ENCODE data around the gene VANGL1. TPM values are rescaled to one million over a fixed set of nuclear protein-coding genes. Genes with fewer than 3 reads are reported as not detected.

Gene VANGL1
- total RNA-seq, 1 donor from 2014 or later, result 22.9 TPM

DNA sequence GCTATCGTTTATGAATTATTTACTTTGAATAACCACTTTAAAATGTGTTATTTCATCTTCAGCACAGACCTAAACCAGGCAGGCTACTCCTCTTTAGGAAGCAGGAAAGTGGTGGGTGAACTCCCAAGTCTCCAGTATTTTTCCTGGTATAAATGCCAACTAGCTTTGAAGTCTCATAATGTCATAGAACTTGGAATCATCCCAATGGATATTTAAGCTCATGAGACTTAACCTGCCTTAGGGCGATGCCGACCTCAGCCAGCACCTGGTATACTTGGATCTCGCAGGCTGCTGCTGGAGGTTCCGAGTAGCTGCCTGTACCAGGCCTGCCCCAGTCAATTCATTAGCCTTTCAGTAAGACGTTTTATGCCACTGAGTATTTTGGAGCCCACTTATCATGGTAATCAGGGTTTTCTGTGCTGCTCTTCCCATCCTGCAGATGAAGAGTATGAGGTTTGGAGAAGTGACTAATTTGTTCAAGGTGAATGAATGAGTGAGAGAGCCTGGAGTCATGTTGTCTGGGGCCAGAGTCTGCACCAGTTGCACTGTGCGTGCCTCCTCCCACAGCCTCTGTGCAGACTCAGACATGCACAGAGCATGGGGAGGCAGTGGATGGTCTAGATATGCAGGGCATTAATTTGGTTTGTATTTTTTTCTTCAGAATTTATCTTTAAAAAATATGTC lies 34.9 kb downstream of the VANGL1 start:
- DNase-seq (ENCODE audit: low spot score, unreplicated experiment), result no peak
- H3K4me3 Mint-ChIP-seq (ENCODE audit: low read depth), result no peak overlapping the region
- no peaks in the 10 kb centered on the region for H3K9me3 Mint-ChIP-seq (ENCODE audit: low read depth)
- peaks cover 26% of the 10 kb centered on the region for H3K4me1 Mint-ChIP-seq (ENCODE audit: low read depth)
- TF ChIP-seq, protein P1, sequence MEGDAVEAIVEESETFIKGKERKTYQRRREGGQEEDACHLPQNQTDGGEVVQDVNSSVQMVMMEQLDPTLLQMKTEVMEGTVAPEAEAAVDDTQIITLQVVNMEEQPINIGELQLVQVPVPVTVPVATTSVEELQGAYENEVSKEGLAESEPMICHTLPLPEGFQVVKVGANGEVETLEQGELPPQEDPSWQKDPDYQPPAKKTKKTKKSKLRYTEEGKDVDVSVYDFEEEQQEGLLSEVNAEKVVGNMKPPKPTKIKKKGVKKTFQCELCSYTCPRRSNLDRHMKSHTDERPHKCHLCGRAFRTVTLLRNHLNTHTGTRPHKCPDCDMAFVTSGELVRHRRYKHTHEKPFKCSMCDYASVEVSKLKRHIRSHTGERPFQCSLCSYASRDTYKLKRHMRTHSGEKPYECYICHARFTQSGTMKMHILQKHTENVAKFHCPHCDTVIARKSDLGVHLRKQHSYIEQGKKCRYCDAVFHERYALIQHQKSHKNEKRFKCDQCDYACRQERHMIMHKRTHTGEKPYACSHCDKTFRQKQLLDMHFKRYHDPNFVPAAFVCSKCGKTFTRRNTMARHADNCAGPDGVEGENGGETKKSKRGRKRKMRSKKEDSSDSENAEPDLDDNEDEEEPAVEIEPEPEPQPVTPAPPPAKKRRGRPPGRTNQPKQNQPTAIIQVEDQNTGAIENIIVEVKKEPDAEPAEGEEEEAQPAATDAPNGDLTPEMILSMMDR (IDR thresholded peaks at IDR 0.05; ENCODE audit: unreplicated experiment), result no peak
- H3K36me3 Mint-ChIP-seq (ENCODE audit: insufficient read depth), result peaks cover 14% of the 10 kb centered on the region
- H3K27me3 Mint-ChIP-seq, result no peaks in the 10 kb centered on the region
- peak overlapping the region; percentile 6 for H3K27ac Mint-ChIP-seq

- DNase-seq (ENCODE audit: low spot score, unreplicated experiment), result no peak
- TF ChIP-seq, protein P1 (IDR thresholded peaks at IDR 0.05; ENCODE audit: unreplicated experiment), result no peak
- Mint-ChIP-seq H3K4me1 (ENCODE audit: low read depth) (peaks cover 20% of the 10 kb centered on the region), H3K36me3 (ENCODE audit: insufficient read depth) (peaks cover 14% of the 10 kb centered on the region), H3K27ac (peak overlapping the region; percentile 6), H3K4me3 (ENCODE audit: low read depth) (no peak overlapping the region), H3K9me3 (ENCODE audit: low read depth) (no peaks in the 10 kb centered on the region), H3K27me3 (no peaks in the 10 kb centered on the region)
Measured at GRCh38 chr1:115677182-115677555, 35.4 kb downstream of the VANGL1 start.

DNA sequence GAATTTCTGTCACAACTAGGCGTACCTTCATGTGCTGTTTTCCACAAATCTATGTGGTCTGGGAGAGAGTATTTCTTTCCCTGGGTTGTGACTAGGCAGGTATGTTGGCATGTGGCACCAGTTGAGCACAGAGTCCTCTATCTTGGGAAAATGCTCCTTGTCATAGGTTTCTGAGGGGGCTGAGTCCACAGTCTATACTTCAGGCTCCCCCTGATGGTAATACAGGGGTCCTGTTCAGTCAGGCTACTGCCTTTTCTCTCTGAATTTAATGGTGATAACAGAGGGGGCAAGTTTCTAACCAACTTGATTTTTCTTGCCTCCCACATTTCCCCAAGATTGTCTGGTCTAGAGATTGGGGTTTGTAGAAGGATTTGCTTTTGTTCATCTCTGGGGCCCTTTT lies 35.8 kb downstream of the VANGL1 start:
- DNase-seq (ENCODE audit: low spot score, unreplicated experiment), result no peak
- Mint-ChIP-seq H3K27me3 (no peaks in the 10 kb centered on the region), H3K9me3 (ENCODE audit: low read depth) (no peaks in the 10 kb centered on the region), H3K27ac (peak overlapping the region; percentile 6), H3K36me3 (ENCODE audit: insufficient read depth) (peaks cover 13% of the 10 kb centered on the region), H3K4me1 (ENCODE audit: low read depth) (peaks cover 16% of the 10 kb centered on the region), H3K4me3 (ENCODE audit: low read depth) (no peak overlapping the region)
- TF ChIP-seq, protein P1 (IDR thresholded peaks at IDR 0.05; ENCODE audit: unreplicated experiment), result peak; percentile 12

- TF ChIP-seq, protein P1 (IDR thresholded peaks at IDR 0.05; ENCODE audit: unreplicated experiment), result no peak
- Mint-ChIP-seq H3K27ac (peak overlapping the region; percentile 77), H3K36me3 (ENCODE audit: insufficient read depth) (peaks cover 13% of the 10 kb centered on the region), H3K27me3 (no peaks in the 10 kb centered on the region), H3K9me3 (ENCODE audit: low read depth) (no peaks in the 10 kb centered on the region), H3K4me1 (ENCODE audit: low read depth) (peaks cover 13% of the 10 kb centered on the region), H3K4me3 (ENCODE audit: low read depth) (no peak overlapping the region)
- no peak for DNase-seq (ENCODE audit: low spot score, unreplicated experiment)
Measured at GRCh38 chr1:115678141-115678540, 36.4 kb downstream of the VANGL1 start.

GRCh38 chr1:115679141-115679611 lies 37.4 kb downstream of the VANGL1 start:
- Mint-ChIP-seq H3K9me3 (ENCODE audit: low read depth) (no peaks in the 10 kb centered on the region), H3K36me3 (ENCODE audit: insufficient read depth) (peaks cover 10% of the 10 kb centered on the region), H3K4me3 (ENCODE audit: low read depth) (no peak overlapping the region), H3K27ac (no peak overlapping the region), H3K27me3 (no peaks in the 10 kb centered on the region), H3K4me1 (ENCODE audit: low read depth) (peaks cover 12% of the 10 kb centered on the region)
- DNase-seq (ENCODE audit: low spot score, unreplicated experiment), result no peak
- TF ChIP-seq, protein P1 (IDR thresholded peaks at IDR 0.05; ENCODE audit: unreplicated experiment), result no peak

All from progenitor cell of endocrine pancreas (in vitro differentiated cells).